Natural killer cell (primary cell): Measurements from ENCODE around the gene TLL2. TPM values are rescaled to one million over a fixed set of nuclear protein-coding genes. Genes with fewer than 3 reads are reported as not detected.

ENCODE experiments used
- ATAC-seq, 3 donors: fragments of 150-1000 bp in 2 of 3; fragments of 200-7000 bp in 1 of 3; cut with Tn5 transposase; 1 replicate in 1 of 3; 2 replicates in 2 of 3; pipeline ENCODE4 v1.10.0; 2021; ENCODE audit warnings: mild to moderate bottlenecking in 2 of 3, moderate library complexity in 2 of 3
- DNase-seq, 2 donors: peaks; one replicate each; pipeline versions ENCODE4 v3.0.0 to v3.0.0-alpha.2; 2013 to 2021; ENCODE audit warnings: mixed read lengths in 1 of 2
- H3K27ac ChIP-seq: one replicate; pipeline ENCODE4 v1.5.1; 2013; ENCODE audit warnings: mild to moderate bottlenecking, low read length
- H3K27me3 ChIP-seq: one replicate; pipeline ENCODE4 v1.6.1; 2013; ENCODE audit warnings: low read length; ENCODE audit not compliant: control insufficient read depth, insufficient read depth
- H3K36me3 ChIP-seq: one replicate; pipeline ENCODE4 v1.6.1; 2013; ENCODE audit warnings: low read length; ENCODE audit not compliant: control insufficient read depth, insufficient read depth
- H3K4me1 ChIP-seq: one replicate; pipeline ENCODE4 v1.6.1; 2013; ENCODE audit warnings: low read length; ENCODE audit not compliant: control insufficient read depth, insufficient read depth
- H3K4me3 ChIP-seq: one replicate; pipeline ENCODE4 v1.5.1; 2013; ENCODE audit warnings: low read length
- H3K9me3 ChIP-seq: one replicate; pipeline ENCODE4 v1.6.1; 2013; ENCODE audit warnings: low read length; ENCODE audit not compliant: control insufficient read depth, insufficient read depth
- H3K27ac Mint-ChIP-seq, 2 donors: one replicate each; pipeline ENCODE4 v1.8.0; 2022; ENCODE audit warnings: mild to moderate bottlenecking in 2 of 2, mixed read lengths in 2 of 2, moderate library complexity in 1 of 2
- H3K27me3 Mint-ChIP-seq, 2 donors: one replicate each; pipeline ENCODE4 v1.8.0; 2022; ENCODE audit warnings: low read depth in 2 of 2, mixed read lengths in 2 of 2
- H3K36me3 Mint-ChIP-seq: one replicate; pipeline ENCODE4 v1.8.0; 2022; ENCODE audit warnings: mixed read lengths
- H3K4me1 Mint-ChIP-seq, 2 donors: one replicate each; pipeline ENCODE4 v1.8.0; 2022; ENCODE audit warnings: mixed read lengths in 2 of 2
- H3K4me3 Mint-ChIP-seq: one replicate; pipeline ENCODE4 v1.8.0; 2022; ENCODE audit warnings: mild to moderate bottlenecking, moderate library complexity, mixed read lengths
- H3K9me3 Mint-ChIP-seq, 2 donors: one replicate each; pipeline ENCODE4 v1.8.0; 2022; ENCODE audit warnings: mixed read lengths in 2 of 2
- CTCF ChIP-seq: fragments of 200-600 bp; IDR thresholded peaks from one replicate; pipeline ENCODE4 v1.8.0; 2022; ENCODE audit warnings: antibody characterized with exemption
- WGBS: methylation state at CpG from one replicate; pipeline ENCODE4 v1.1.7; 2013; ENCODE audit warnings: missing lambda C conversion rate; ENCODE audit not compliant: insufficient coverage; 5-methylcytosine and 5-hydroxymethylcytosine counted together
- intact Hi-C: fragments of 100-400 bp; cut with micrococcal nuclease; formaldehyde crosslinking; loops from one replicate; pipeline ENCODE4 v1.14.2; 2022
- total RNA-seq, 4 donors: library from RNA; stranded (reverse); fragments of 120-200 nt in 1 of 4; gene quantifications; one replicate each; pipeline versions ENCODE4 v1.2.3 to v1.2.4, GENCODE V29; 2013 to 2022

Gene TLL2
- total RNA-seq, 3 donors from 2014 or later (not counting 1 experiment from before 2014, with no cell fraction given) = not detected

GRCh38 chr10:96516337-96516736 lies 2.6 kb upstream of the TLL2 start:
- no peak for DNase-seq
- no peak for TF ChIP-seq CTCF
- intact Hi-C loops = no loop called here
- Histone ChIP-seq H3K4me3 (no peak overlapping the region), H3K36me3 (peaks cover 21% of the 10 kb centered on the region), H3K27me3 (peaks cover 9% of the 10 kb centered on the region), H3K4me1 (peaks cover 20% of the 10 kb centered on the region), H3K27ac (no peak overlapping the region), H3K9me3 (no peaks in the 10 kb centered on the region)
- Mint-ChIP-seq H3K27ac (peak overlapping the region in 1 of 2 donors; percentile 12), H3K4me3 (no peak overlapping the region), H3K27me3 (peaks cover 16 to 20% of the 10 kb centered on the region in 2 donors), H3K4me1 (peaks cover 20 to 21% of the 10 kb centered on the region in 2 donors), H3K36me3 (peaks cover 8% of the 10 kb centered on the region), H3K9me3 (no peaks in the 10 kb centered on the region)
- 87% methylated on average over 2 of the region's 2 CpGs for WGBS
- ATAC-seq = no peak

DNA sequence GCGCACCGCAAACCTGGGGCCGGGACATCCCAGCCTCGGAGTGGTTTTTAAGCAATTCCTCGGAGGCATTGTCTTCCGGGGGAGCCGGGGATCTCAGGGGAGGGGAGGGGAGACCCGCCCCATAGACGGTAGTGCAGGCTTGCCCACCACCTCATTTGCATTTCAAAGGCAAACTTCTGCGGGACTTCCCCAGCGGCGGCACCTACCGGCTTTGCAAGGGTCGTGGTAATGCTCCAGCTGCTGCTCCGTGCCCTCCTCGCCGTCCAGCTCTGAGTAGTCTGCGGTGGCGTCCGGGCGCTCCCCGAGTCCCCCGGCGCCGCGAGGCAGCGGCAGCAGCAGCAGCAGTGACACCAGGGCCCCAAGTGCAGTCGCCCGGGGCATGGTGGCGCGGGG lies 425 bp downstream of the TLL2 start:
- H3K4me3 ChIP-seq = peak overlapping the region; percentile 36
- Mint-ChIP-seq H3K36me3 (no peaks in the 10 kb centered on the region), H3K27me3 (peaks cover 23 to 26% of the 10 kb centered on the region in 2 donors), H3K4me1 (peaks cover 20 to 21% of the 10 kb centered on the region in 2 donors), H3K4me3 (peak overlapping the region; percentile 82), H3K9me3 (no peaks in the 10 kb centered on the region), H3K27ac (peak overlapping the region in 1 of 2 donors; percentile 49)
- no peaks in the 10 kb centered on the region for H3K36me3 ChIP-seq
- peaks cover 9% of the 10 kb centered on the region for H3K27me3 ChIP-seq
- ATAC-seq = peak; percentile 62 to 64 (median 62)
- peaks cover 20% of the 10 kb centered on the region for H3K4me1 ChIP-seq
- no peak overlapping the region for H3K27ac ChIP-seq
- H3K9me3 ChIP-seq = no peaks in the 10 kb centered on the region
- peak in 1 of 2 donors; percentile 66 for DNase-seq
- intact Hi-C loops = no loop called here
- TF ChIP-seq CTCF = no peak
- under 1% methylated on average over 31 of the region's 31 CpGs for WGBS

GRCh38 chr10:96512524-96513304 lies 1.0 kb downstream of the TLL2 start:
- H3K27ac Mint-ChIP-seq = peak overlapping the region in 1 of 2 donors; percentile 49
- Histone ChIP-seq H3K27me3 (peaks cover 9% of the 10 kb centered on the region), H3K4me3 (peak overlapping the region; percentile 36), H3K4me1 (peaks cover 20% of the 10 kb centered on the region), H3K36me3 (no peaks in the 10 kb centered on the region), H3K9me3 (no peaks in the 10 kb centered on the region), H3K27ac (no peak overlapping the region)
- H3K4me3 Mint-ChIP-seq = peak overlapping the region; percentile 82
- DNase-seq (peak in 1 of 2 donors; percentile 28), ATAC-seq (no peak)
- intact Hi-C loops = no loop called here
- H3K9me3 Mint-ChIP-seq = no peaks in the 10 kb centered on the region
- TF ChIP-seq CTCF = no peak
- H3K27me3 Mint-ChIP-seq = peaks cover 23 to 26% of the 10 kb centered on the region in 2 donors
- no peaks in the 10 kb centered on the region for H3K36me3 Mint-ChIP-seq
- WGBS = 3% methylated on average over 65 of the region's 65 CpGs
- peaks cover 20 to 21% of the 10 kb centered on the region in 2 donors for H3K4me1 Mint-ChIP-seq
